GM12878 (cell line): ENCODE measurements around the gene PAX7. TPM values are rescaled to one million over a fixed set of nuclear protein-coding genes. Genes with fewer than 3 reads are reported as not detected.

Experiments used
- ATAC-seq: fragments of 200-7000 bp; cut with Tn5 transposase; 3 replicates; pipeline ENCODE4 v1.9.1; 2020; ENCODE audit warnings: mild to moderate bottlenecking, moderate library complexity
- BruUV-seq: library from RNA; stranded (reverse); fragments of 400-500 nt; replicated peaks from 2 replicates; lab custom pipeline; 2021; lab: Mats Ljungman, UMichigan
- CTCF ChIA-PET: fragments of 300-600 bp; sonication (Branson Sonifier 250); formaldehyde crosslinking; extraction: SDS; loops from one replicate; lab custom pipeline; 2021; ENCODE audit warnings: inconsistent platforms; lab: Yijun Ruan, JAX
- POLR2A ChIA-PET: fragments of 350-600 bp; formaldehyde crosslinking; extraction: SDS; loops from one replicate; lab custom pipeline; 2021; ENCODE audit warnings: inconsistent platforms; lab: Charles Lee
- RAD21 ChIA-PET: fragments of 300-600 bp; sonication (Branson Sonifier 250); formaldehyde crosslinking; loops from one replicate; lab custom pipeline; 2023; ENCODE audit warnings: antibody characterized with exemption; ENCODE audit not compliant: unreplicated experiment; lab: Charles Lee
- SMC1A ChIA-PET: fragments of 300-600 bp; sonication (Branson Sonifier 250); formaldehyde crosslinking; loops from one replicate; lab custom pipeline; 2023; ENCODE audit not compliant: unreplicated experiment, uncharacterized antibody; lab: Charles Lee
- DNase-seq: peaks from one replicate; pipeline ENCODE4 v3.0.0-alpha.2; 2011; ENCODE audit warnings: low read depth, low spot score
- FAIRE-seq: peaks from 3 replicates; lab custom pipeline; 2011; peaks lifted over from hg19 to GRCh38; lab: Jason Lieb, UNC
- H2AFZ ChIP-seq: 2 replicates; pipeline ENCODE4 v1.6.0; 2011; ENCODE audit warnings: low read depth, low read length, control low read depth; ENCODE audit not compliant: control insufficient read depth
- H3K27ac ChIP-seq: 2 replicates; pipeline ENCODE4 v1.5.1; 2011; ENCODE audit warnings: control low read depth; ENCODE audit not compliant: control insufficient read depth, insufficient read depth
- H3K27me3 ChIP-seq, 2 experiments: replicated peaks in 1 of 2; 2 replicates each; pipeline versions ENCODE4 v1.6.0 to v1.6.1; 2011; ENCODE audit warnings: low read length in 1 of 2; ENCODE audit not compliant: control insufficient read depth in 2 of 2, insufficient read depth in 2 of 2
- H3K36me3 ChIP-seq, 2 experiments: 2 replicates each; pipeline ENCODE4 v1.5.1; 2011; ENCODE audit warnings: low read length in 1 of 2; ENCODE audit not compliant: control insufficient read depth in 2 of 2, insufficient read depth in 2 of 2
- H3K4me1 ChIP-seq: 2 replicates; pipeline ENCODE4 v1.6.1; 2011; ENCODE audit warnings: mild to moderate bottlenecking, low read length, moderate library complexity, mixed read lengths; ENCODE audit not compliant: control insufficient read depth, insufficient read depth
- H3K4me2 ChIP-seq: 2 replicates; pipeline ENCODE4 v1.6.0; 2011; ENCODE audit warnings: control low read depth; ENCODE audit not compliant: control insufficient read depth, insufficient read depth
- H3K4me3 ChIP-seq: fragments of 200-600 bp; sonication (generic); 2 replicates; pipeline ENCODE4 v1.5.1; 2016
- H3K79me2 ChIP-seq: 2 replicates; pipeline ENCODE4 v1.6.0; 2011; ENCODE audit warnings: low read length; ENCODE audit not compliant: control insufficient read depth, insufficient read depth
- H3K9ac ChIP-seq: 2 replicates; pipeline ENCODE4 v1.8.0; 2011; ENCODE audit warnings: low read length, control low read depth, mixed read lengths; ENCODE audit not compliant: control insufficient read depth, insufficient read depth
- H3K9me3 ChIP-seq: replicated peaks from 3 replicates; pipeline ENCODE4 v1.5.1; 2011; ENCODE audit warnings: mild to moderate bottlenecking, low read length; ENCODE audit not compliant: control insufficient read depth, insufficient read depth
- H4K20me1 ChIP-seq: 2 replicates; pipeline ENCODE4 v1.6.0; 2011; ENCODE audit not compliant: control insufficient read depth, insufficient read depth
- BCL11A ChIP-seq: IDR thresholded peaks from 2 replicates; pipeline ENCODE4 v1.6.1; 2011; ENCODE audit warnings: low read depth, low read length
- CBX5 ChIP-seq: sonication (generic); IDR thresholded peaks from 2 replicates; pipeline ENCODE4 v1.6.1; 2016; ENCODE audit warnings: low read depth, moderate library complexity, mild to moderate bottlenecking, inconsistent platforms
- HDAC6 ChIP-seq: fragments of 200-600 bp; sonication (generic); IDR thresholded peaks from one replicate; pipeline ENCODE4 v1.8.0; 2017; ENCODE audit warnings: antibody characterized with exemption; ENCODE audit not compliant: unreplicated experiment
- MYC ChIP-seq: IDR thresholded peaks from 2 replicates; pipeline ENCODE4 v1.6.1; 2011; ENCODE audit warnings: mild to moderate bottlenecking, low read length, moderate library complexity, inconsistent platforms; ENCODE audit not compliant: insufficient read depth, insufficient replicate concordance, insufficient read length, severe bottlenecking
- PAX8 ChIP-seq: fragments of 450-650 bp; IDR thresholded peaks from 2 replicates; pipeline ENCODE4 v1.6.1; 2017; ENCODE audit warnings: mild to moderate bottlenecking, moderate library complexity
- RAD51 ChIP-seq: fragments of 450-650 bp; IDR thresholded peaks from 2 replicates; pipeline ENCODE4 v1.6.1; 2016; ENCODE audit warnings: moderate library complexity, mild to moderate bottlenecking, inconsistent platforms
- RFX5 ChIP-seq: IDR thresholded peaks from 2 replicates; pipeline ENCODE4 v1.6.1; 2011; ENCODE audit warnings: low read depth, low read length, improper control_type of control experiment
- SIN3A ChIP-seq: IDR thresholded peaks from 2 replicates; pipeline ENCODE4 v1.6.1; 2012; ENCODE audit warnings: low read depth, low read length, improper control_type of control experiment
- SMARCA5 ChIP-seq: fragments of 450-650 bp; IDR thresholded peaks from 2 replicates; pipeline ENCODE4 v1.6.1; 2017; ENCODE audit warnings: mild to moderate bottlenecking
- SMC3 ChIP-seq: IDR thresholded peaks from 2 replicates; pipeline ENCODE4 v1.6.1; 2011; ENCODE audit warnings: low read length, improper control_type of control experiment, borderline replicate concordance
- SREBF1 ChIP-seq: IDR thresholded peaks from 2 replicates; pipeline ENCODE4 v1.6.1; 2012; ENCODE audit warnings: mild to moderate bottlenecking, low read length
- STAT1 ChIP-seq: fragments of 450-650 bp; conservative IDR thresholded peaks from 2 replicates; pipeline ENCODE4 v1.6.1; 2014; ENCODE audit warnings: antibody characterized with exemption, mild to moderate bottlenecking
- STAT3 ChIP-seq: IDR thresholded peaks from 2 replicates; pipeline ENCODE4 v1.6.1; 2011; ENCODE audit warnings: low read depth, low read length, improper control_type of control experiment
- WGBS: methylation state at CpG from one replicate; pipeline ENCODE4 v1.1.6; 2016; ENCODE audit warnings: low lambda C conversion rate; ENCODE audit not compliant: insufficient replicate concordance, insufficient coverage; ENCODE audit errors: missing lambda C conversion rate; 5-methylcytosine and 5-hydroxymethylcytosine counted together
- in situ Hi-C: fragments of 300-500 bp; cut with MboI; formaldehyde crosslinking; loops from 9 replicates; pipeline ENCODE4 v1.14.3; 2018; ENCODE audit warnings: mixed read lengths
- intact Hi-C: fragments of 100-400 bp; cut with micrococcal nuclease; formaldehyde crosslinking; loops from one replicate; pipeline ENCODE4 v1.14.2; 2022; ENCODE audit not compliant: unreplicated experiment
- polyA plus RNA-seq, 11 experiments: library from polyadenylated mRNA; depleted of rRNA in 4 of 11; unstranded in 6 of 11; stranded (reverse) in 5 of 11; fragments of >200 nt; fragmentation: Nextera tagmentation in 4 of 11; fragmentation: Illumina TruSeq in 1 of 11; extraction: Ambion mirVana in 4 of 11; extraction: Trizol in 1 of 11; gene quantifications; 1 replicate in 1 of 11; 2 replicates in 10 of 11; pipeline versions ENCODE4 v1.2.1 to v1.2.3, GENCODE V29; 2011 to 2016; ENCODE audit warnings: inconsistent platforms in 2 of 11, missing spikeins in 2 of 11, low read depth in 1 of 11
- total RNA-seq, 4 experiments: library from RNA; depleted of rRNA in 3 of 4; stranded (reverse); fragments of >200 nt in 3 of 4; fragmentation: Illumina TruSeq in 1 of 4; extraction: Trizol in 1 of 4; gene quantifications; 2 replicates each; pipeline versions ENCODE4 v1.2.1 to v1.2.3, GENCODE V29; 2013 to 2021
- TF ChIP-seq, protein P1 (sequence below): fragments of 450-650 bp; formaldehyde crosslinking; IDR thresholded peaks from 2 replicates; pipeline ENCODE4 v1.5.0; 2022; ENCODE audit warnings: mild to moderate bottlenecking, missing genetic modification characterization

The PAX7 gene
- total and polyA plus RNA-seq, 10 of the 15 experiments (the other 5 are each of a cell fraction or from before 2014, with no cell fraction given): not detected

DNA sequence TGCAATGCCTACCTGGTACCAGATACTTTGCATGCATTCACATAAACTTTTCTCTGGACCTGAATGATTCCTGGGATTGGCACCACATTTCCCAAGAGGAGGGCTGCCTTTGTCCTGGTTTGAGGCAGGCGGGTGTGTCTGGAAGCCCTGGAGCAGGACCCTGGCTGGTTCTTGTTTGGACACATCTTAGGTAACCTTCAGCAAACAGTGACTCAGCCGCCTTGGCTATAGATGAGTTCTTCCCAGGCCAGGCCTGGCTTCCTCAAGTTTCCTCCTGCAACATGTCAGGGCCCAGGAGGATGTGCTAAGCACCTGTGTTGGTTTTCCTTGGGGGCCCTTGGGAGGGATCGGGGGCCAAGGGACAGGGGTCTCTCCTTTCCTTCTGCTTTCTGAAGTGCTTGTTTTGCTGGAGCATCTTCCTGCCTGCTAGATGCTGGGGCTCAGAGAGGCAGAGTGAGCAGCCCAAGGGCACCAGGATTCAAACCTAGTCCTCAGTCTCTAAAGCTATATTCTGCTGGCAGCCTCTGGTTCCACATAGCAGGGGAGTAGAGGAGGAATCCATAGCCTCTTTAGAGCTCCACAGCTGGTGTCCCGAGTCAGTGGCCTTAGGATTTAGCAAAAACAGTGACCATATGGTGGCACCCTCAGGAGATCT, 38.2 kb downstream of the PAX7 start:
- in situ Hi-C loops: no loop called here
- no peak for ATAC-seq

DNA sequence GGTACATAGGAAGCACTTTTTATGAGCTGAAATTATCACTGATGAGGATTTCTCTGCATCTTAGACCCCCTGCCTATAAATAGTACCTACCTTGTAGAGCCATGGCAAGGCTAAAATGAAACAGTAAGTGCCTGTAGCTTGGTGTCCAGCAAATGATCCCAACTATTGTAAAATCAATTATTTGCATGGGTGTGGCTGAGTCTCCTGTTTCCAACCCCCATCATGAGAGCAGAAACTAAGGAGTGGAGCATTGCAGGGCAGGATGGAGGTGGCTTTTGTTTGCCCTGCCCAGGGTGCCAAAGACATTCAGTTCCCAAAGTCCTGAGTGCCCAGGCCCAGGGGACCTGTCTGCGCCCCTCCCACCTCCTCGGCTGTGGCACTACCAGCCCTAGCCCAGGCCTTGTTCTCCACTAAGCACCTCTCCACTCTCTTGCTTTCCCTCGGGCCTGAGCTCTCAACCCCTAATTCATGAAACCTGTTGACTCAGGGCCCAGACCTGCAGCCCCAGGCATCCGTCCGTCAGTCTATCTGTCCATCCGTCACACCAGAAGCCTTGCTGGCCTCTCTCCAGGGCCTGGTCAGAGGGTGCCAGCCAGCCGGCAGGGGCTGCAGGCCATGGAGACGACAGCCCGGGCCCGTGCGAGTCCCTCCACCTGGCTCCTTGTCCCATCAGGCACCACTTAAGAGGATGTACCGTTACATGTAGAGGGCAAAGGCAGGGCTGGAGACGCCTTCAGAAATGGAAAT, 39.6 kb downstream of the PAX7 start:
- FAIRE-seq (no peak), DNase-seq (no peak)
- Histone ChIP-seq H3K36me3 (no peaks in the 10 kb centered on the region), H3K4me3 (no peak overlapping the region), H2AFZ (no peak overlapping the region), H3K4me1 (no peaks in the 10 kb centered on the region), H4K20me1 (no peaks in the 10 kb centered on the region)
- WGBS: 29% methylated on average over 13 of the region's 13 CpGs
- intact Hi-C loops: no loop called here
- RAD21 ChIA-PET: no interaction called here
- no TSS peak for BruUV-seq
- in situ Hi-C loops: no loop called here
- TF ChIP-seq RAD51 (no peak), SREBF1 (no peak), MYC (no peak), SMC3 (no peak), PAX8 (no peak), HDAC6 (no peak), SIN3A (no peak), STAT3 (no peak), STAT1 (no peak), SMARCA5 (no peak), RFX5 (no peak)
- TF ChIP-seq, protein P1, sequence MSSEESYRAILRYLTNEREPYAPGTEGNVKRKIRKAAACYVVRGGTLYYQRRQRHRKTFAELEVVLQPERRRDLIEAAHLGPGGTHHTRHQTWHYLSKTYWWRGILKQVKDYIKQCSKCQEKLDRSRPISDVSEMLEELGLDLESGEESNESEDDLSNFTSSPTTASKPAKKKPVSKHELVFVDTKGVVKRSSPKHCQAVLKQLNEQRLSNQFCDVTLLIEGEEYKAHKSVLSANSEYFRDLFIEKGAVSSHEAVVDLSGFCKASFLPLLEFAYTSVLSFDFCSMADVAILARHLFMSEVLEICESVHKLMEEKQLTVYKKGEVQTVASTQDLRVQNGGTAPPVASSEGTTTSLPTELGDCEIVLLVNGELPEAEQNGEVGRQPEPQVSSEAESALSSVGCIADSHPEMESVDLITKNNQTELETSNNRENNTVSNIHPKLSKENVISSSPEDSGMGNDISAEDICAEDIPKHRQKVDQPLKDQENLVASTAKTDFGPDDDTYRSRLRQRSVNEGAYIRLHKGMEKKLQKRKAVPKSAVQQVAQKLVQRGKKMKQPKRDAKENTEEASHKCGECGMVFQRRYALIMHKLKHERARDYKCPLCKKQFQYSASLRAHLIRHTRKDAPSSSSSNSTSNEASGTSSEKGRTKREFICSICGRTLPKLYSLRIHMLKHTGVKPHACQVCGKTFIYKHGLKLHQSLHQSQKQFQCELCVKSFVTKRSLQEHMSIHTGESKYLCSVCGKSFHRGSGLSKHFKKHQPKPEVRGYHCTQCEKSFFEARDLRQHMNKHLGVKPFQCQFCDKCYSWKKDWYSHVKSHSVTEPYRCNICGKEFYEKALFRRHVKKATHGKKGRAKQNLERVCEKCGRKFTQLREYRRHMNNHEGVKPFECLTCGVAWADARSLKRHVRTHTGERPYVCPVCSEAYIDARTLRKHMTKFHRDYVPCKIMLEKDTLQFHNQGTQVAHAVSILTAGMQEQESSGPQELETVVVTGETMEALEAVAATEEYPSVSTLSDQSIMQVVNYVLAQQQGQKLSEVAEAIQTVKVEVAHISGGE: no peak
- TF ChIP-seq, all 136 proteins: peak for 0
- Histone ChIP-seq H3K27me3 (peaks cover 2 to 5% of the 10 kb centered on the region in 2 experiments), H3K9ac (no peak overlapping the region), H3K79me2 (no peaks in the 10 kb centered on the region), H3K9me3 (no peaks in the 10 kb centered on the region), H3K4me2 (no peak overlapping the region), H3K27ac (no peak overlapping the region)
- no peak for ATAC-seq
- CTCF ChIA-PET: no interaction called here
- SMC1A ChIA-PET: no interaction called here
- POLR2A ChIA-PET: no interaction called here

More for the DNA sequence above, 38.2 kb downstream of the PAX7 start:
- Histone ChIP-seq H2AFZ (no peak overlapping the region), H3K79me2 (no peaks in the 10 kb centered on the region), H3K36me3 (no peaks in the 10 kb centered on the region), H3K9me3 (no peaks in the 10 kb centered on the region), H3K4me3 (no peak overlapping the region), H3K27ac (no peak overlapping the region), H4K20me1 (no peaks in the 10 kb centered on the region), H3K4me1 (no peaks in the 10 kb centered on the region), H3K9ac (no peak overlapping the region), H3K27me3 (peaks cover 2% of the 10 kb centered on the region in 2 experiments), H3K4me2 (no peak overlapping the region)
- no peak for TF ChIP-seq CBX5
- TF ChIP-seq BCL11A: no peak
- WGBS: 5% methylated on average over 4 of the region's 4 CpGs
- intact Hi-C loops: no loop called here
- no peak for FAIRE-seq
- BruUV-seq: no TSS peak
- ChIA-PET POLR2A (no interaction called here), SMC1A (no interaction called here), RAD21 (no interaction called here), CTCF (no interaction called here)
- DNase-seq: no peak
